ENCODE results near the gene GUF1. TPM values are rescaled to one million over a fixed set of nuclear protein-coding genes. Genes with fewer than 3 reads are reported as not detected.

Gene GUF1
- total and polyA plus RNA-seq, 2 experiments from 2014 or later = 15.4 to 39.9 TPM

DNA sequence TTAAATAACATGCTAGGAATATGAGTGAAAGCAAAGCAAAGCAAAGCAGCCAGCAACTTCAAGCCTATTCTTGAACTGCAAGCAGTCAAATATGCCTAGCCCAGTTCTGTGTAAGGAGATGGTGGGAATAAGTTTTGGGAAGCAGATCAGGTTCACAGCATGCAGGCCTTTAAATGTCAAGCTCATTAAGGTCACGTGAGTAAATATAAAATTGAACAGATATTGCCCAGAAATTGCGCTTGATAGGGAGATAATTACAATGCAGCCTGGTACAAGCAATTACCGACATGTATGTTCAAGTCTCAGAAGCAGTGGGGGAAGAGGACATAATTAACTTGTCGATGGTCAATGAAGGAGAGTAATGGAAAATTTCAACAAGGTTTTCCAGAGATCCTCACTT is 42.2 kb downstream of the GUF1 start (continued):
- TF ChIP-seq, protein P1, sequence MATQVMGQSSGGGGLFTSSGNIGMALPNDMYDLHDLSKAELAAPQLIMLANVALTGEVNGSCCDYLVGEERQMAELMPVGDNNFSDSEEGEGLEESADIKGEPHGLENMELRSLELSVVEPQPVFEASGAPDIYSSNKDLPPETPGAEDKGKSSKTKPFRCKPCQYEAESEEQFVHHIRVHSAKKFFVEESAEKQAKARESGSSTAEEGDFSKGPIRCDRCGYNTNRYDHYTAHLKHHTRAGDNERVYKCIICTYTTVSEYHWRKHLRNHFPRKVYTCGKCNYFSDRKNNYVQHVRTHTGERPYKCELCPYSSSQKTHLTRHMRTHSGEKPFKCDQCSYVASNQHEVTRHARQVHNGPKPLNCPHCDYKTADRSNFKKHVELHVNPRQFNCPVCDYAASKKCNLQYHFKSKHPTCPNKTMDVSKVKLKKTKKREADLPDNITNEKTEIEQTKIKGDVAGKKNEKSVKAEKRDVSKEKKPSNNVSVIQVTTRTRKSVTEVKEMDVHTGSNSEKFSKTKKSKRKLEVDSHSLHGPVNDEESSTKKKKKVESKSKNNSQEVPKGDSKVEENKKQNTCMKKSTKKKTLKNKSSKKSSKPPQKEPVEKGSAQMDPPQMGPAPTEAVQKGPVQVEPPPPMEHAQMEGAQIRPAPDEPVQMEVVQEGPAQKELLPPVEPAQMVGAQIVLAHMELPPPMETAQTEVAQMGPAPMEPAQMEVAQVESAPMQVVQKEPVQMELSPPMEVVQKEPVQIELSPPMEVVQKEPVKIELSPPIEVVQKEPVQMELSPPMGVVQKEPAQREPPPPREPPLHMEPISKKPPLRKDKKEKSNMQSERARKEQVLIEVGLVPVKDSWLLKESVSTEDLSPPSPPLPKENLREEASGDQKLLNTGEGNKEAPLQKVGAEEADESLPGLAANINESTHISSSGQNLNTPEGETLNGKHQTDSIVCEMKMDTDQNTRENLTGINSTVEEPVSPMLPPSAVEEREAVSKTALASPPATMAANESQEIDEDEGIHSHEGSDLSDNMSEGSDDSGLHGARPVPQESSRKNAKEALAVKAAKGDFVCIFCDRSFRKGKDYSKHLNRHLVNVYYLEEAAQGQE (IDR thresholded peaks at IDR 0.05; ENCODE audit: unreplicated experiment) = no peak
- TF ChIP-seq EZH2 (IDR thresholded peaks at IDR 0.05; ENCODE audit: low read depth, unreplicated experiment) (no peak), CREB1 (CRISPR knock-in tag; IDR thresholded peaks at IDR 0.05; ENCODE audit: low read depth) (no peak), JUNB (IDR thresholded peaks at IDR 0.05; ENCODE audit: unreplicated experiment) (no peak)
- TF ChIP-seq, protein P2, sequence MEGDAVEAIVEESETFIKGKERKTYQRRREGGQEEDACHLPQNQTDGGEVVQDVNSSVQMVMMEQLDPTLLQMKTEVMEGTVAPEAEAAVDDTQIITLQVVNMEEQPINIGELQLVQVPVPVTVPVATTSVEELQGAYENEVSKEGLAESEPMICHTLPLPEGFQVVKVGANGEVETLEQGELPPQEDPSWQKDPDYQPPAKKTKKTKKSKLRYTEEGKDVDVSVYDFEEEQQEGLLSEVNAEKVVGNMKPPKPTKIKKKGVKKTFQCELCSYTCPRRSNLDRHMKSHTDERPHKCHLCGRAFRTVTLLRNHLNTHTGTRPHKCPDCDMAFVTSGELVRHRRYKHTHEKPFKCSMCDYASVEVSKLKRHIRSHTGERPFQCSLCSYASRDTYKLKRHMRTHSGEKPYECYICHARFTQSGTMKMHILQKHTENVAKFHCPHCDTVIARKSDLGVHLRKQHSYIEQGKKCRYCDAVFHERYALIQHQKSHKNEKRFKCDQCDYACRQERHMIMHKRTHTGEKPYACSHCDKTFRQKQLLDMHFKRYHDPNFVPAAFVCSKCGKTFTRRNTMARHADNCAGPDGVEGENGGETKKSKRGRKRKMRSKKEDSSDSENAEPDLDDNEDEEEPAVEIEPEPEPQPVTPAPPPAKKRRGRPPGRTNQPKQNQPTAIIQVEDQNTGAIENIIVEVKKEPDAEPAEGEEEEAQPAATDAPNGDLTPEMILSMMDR (conservative IDR thresholded peaks at IDR 0.05; ENCODE audit: low read depth in 2 of 2) = no peak

GRCh38 chr4:44722001-44722400 is 43.8 kb downstream of the GUF1 start:
- DNase-seq (ENCODE audit: low spot score) = no peak
- TF ChIP-seq NANOG (IDR thresholded peaks at IDR 0.05; ENCODE audit: borderline replicate concordance) (no peak), CREB1 (CRISPR knock-in tag; IDR thresholded peaks at IDR 0.05; ENCODE audit: low read depth) (no peak)
- TF ChIP-seq, protein P2 (conservative IDR thresholded peaks at IDR 0.05; ENCODE audit: low read depth in 2 of 2) = no peak
- H3K4me3 Mint-ChIP-seq = no peak overlapping the region
- H3K9me3 Mint-ChIP-seq = no peaks in the 10 kb centered on the region; the same call in 2 of the 3 replicates
- no peaks in the 10 kb centered on the region for H3K36me3 Mint-ChIP-seq (ENCODE audit: low read depth)
- Histone ChIP-seq H3K9me2 (ENCODE audit: insufficient read depth) (no peaks in the 10 kb centered on the region), H3K27ac (ENCODE audit: low read depth) (no peak overlapping the region), H3K4me2 (no peak overlapping the region), H3K79me2 (replicated peaks; ENCODE audit: insufficient read depth) (peaks cover 64% of the 10 kb centered on the region), H4K20me1 (replicated peaks; ENCODE audit: insufficient read depth) (no peaks in the 10 kb centered on the region; the same call in 1 of the 2 replicates), H2AFZ (no peak overlapping the region), H3F3A (replicated peaks; ENCODE audit: low read depth) (no peaks in the 10 kb centered on the region), H3K27me3 (ENCODE audit: insufficient read depth) (peaks cover 11% of the 10 kb centered on the region; the same call in 1 of the 2 replicates), H3K36me3 (ENCODE audit: insufficient read depth) (no peaks in the 10 kb centered on the region), H3K4me1 (ENCODE audit: insufficient read depth) (peaks cover 7% of the 10 kb centered on the region), H3K4me3 (no peak overlapping the region)
- peaks cover 4% of the 10 kb centered on the region for H3K27me3 Mint-ChIP-seq (ENCODE audit: insufficient read depth, low read depth, poor library complexity)
- H3K27ac Mint-ChIP-seq = no peak overlapping the region
- H3K4me1 Mint-ChIP-seq = peaks cover 23% of the 10 kb centered on the region; the same call in 2 of the 3 replicates
- no peak for ATAC-seq
